Stimulated activated CD8-positive, alpha-beta memory T cell treated with anti-CD3 and anti-CD28 coated beads, Interleukin-15, amount 100 ng/mL, for 48 hours (primary cell): ENCODE data around the gene CARD6.
A peak's percentile ranks its signal among the peaks of the same experiment; 100 is the strongest.
"Not testable (repeated sequence)": the region's sequence is repeated elsewhere in the genome, so short reads cannot be mapped to it uniquely, and the experiment has no call there.

Experiments used
- DNase-seq, 2 donors: peaks; one replicate each; pipeline ENCODE4 v3.0.0-alpha.2; 2020; ENCODE audit warnings: low read depth in 2 of 2

The CARD6 gene

GRCh38 chr5:40841068-40841805 is at the start of gene CARD6:
Gene CARD6, plus strand, starts transcription at chr5:40841367. Its CDS starts 16 bp downstream, at chr5:40841383.
- DNase-seq = no peak

- no peak for DNase-seq
Observed at GRCh38 chr5:40791715-40792139, 49.4 kb upstream of the CARD6 start.

- not testable (repeated sequence) for DNase-seq
Observed at GRCh38 chr5:40792691-40793090, 48.5 kb upstream of the CARD6 start.

- not testable (repeated sequence) for DNase-seq
Observed at GRCh38 chr5:40794340-40794739, 46.8 kb upstream of the CARD6 start.

- not testable (repeated sequence) for DNase-seq
Observed at GRCh38 chr5:40794877-40795276, 46.3 kb upstream of the CARD6 start.

- DNase-seq = no peak
Observed at GRCh38 chr5:40796487-40796889, 44.7 kb upstream of the CARD6 start.

GRCh38 chr5:40797273-40798011 is 43.7 kb upstream of the CARD6 start:
- peak; percentile 67 to 69 for DNase-seq

GRCh38 chr5:40798012-40798800 is 43.0 kb upstream of the CARD6 start, which contains the start of gene PRKAA1:
Gene PRKAA1, minus strand, starts transcription at chr5:40798374. Its CDS starts 185 bp downstream, at chr5:40798189.
- DNase-seq = peak; percentile 83 to 85

GRCh38 chr5:40798801-40799210 is 42.4 kb upstream of the CARD6 start:
- no peak for DNase-seq

GRCh38 chr5:40799258-40799657 is 41.9 kb upstream of the CARD6 start:
- no peak for DNase-seq

- DNase-seq = no peak
Observed at GRCh38 chr5:40801771-40802562, 39.2 kb upstream of the CARD6 start.

GRCh38 chr5:40812125-40812524 is 29.0 kb upstream of the CARD6 start:
- DNase-seq = no peak

GRCh38 chr5:40813698-40814281 is 27.4 kb upstream of the CARD6 start:
- peak in 1 of 2 donors; percentile 54 for DNase-seq

- no peak for DNase-seq
Observed at GRCh38 chr5:40823459-40823858, 17.7 kb upstream of the CARD6 start.

GRCh38 chr5:40825461-40826043 is 15.6 kb upstream of the CARD6 start:
- not testable (repeated sequence) for DNase-seq

GRCh38 chr5:40826489-40827187 is 14.5 kb upstream of the CARD6 start:
- no peak for DNase-seq

- no peak for DNase-seq
Observed at GRCh38 chr5:40827188-40827977, 13.8 kb upstream of the CARD6 start.

- DNase-seq = no peak
Observed at GRCh38 chr5:40828021-40828631, 13.0 kb upstream of the CARD6 start.
